Mesenchymal stem cell (in vitro differentiated cells and primary cell): ENCODE results near the gene RBM26.
A peak's percentile ranks its signal among the peaks of the same experiment; 100 is the strongest.

Experiments
- DNase-seq: peaks from one replicate; pipeline ENCODE4 v3.0.0-alpha.2; 2013
- H2AFZ ChIP-seq: one replicate; pipeline ENCODE4 v1.6.1; 2013; ENCODE audit warnings: low read depth, mild to moderate bottlenecking, control low read depth, inconsistent platforms, low read length, moderate library complexity
- H2AK5ac ChIP-seq: 2 replicates; pipeline ENCODE4 v1.6.1; 2013; ENCODE audit warnings: low read length, moderate library complexity, mild to moderate bottlenecking, inconsistent platforms; ENCODE audit not compliant: severe bottlenecking
- H2BK120ac ChIP-seq: one replicate; pipeline ENCODE4 v1.6.1; 2013; ENCODE audit warnings: low read depth, mild to moderate bottlenecking, inconsistent platforms, low read length, moderate library complexity
- H2BK12ac ChIP-seq, 2 experiments: one replicate each; pipeline ENCODE4 v1.6.1; 2013; ENCODE audit warnings: inconsistent platforms in 2 of 2, low read length in 2 of 2, mild to moderate bottlenecking in 2 of 2, moderate library complexity in 2 of 2, control low read depth in 1 of 2
- H2BK15ac ChIP-seq: one replicate; pipeline ENCODE4 v1.6.1; 2013; ENCODE audit warnings: mild to moderate bottlenecking, low read depth, inconsistent platforms; ENCODE audit not compliant: poor library complexity, severe bottlenecking
- H2BK5ac ChIP-seq: 2 replicates; pipeline ENCODE4 v1.6.1; 2013; ENCODE audit warnings: low read depth, mild to moderate bottlenecking, low read length, control low read depth, inconsistent platforms; ENCODE audit not compliant: poor library complexity, severe bottlenecking
- H3K14ac ChIP-seq, 2 experiments: one replicate each; pipeline ENCODE4 v1.6.1; 2013; ENCODE audit warnings: inconsistent platforms in 2 of 2, low read length in 2 of 2, control low read depth in 1 of 2, mild to moderate bottlenecking in 1 of 2, moderate library complexity in 1 of 2
- H3K18ac ChIP-seq, 2 experiments: one replicate each; pipeline ENCODE4 v1.6.1; 2013; ENCODE audit warnings: inconsistent platforms in 2 of 2, low read length in 2 of 2, control low read depth in 1 of 2, low read depth in 1 of 2, mild to moderate bottlenecking in 1 of 2
- H3K23ac ChIP-seq, 2 experiments: one replicate each; pipeline ENCODE4 v1.6.1; 2013; ENCODE audit warnings: inconsistent platforms in 2 of 2, low read length in 2 of 2, mild to moderate bottlenecking in 2 of 2, moderate library complexity in 2 of 2, control low read depth in 1 of 2
- H3K27ac ChIP-seq: 2 replicates; pipeline ENCODE4 v1.5.1; 2013; ENCODE audit warnings: mild to moderate bottlenecking, moderate library complexity, low read length, control low read depth, inconsistent platforms; ENCODE audit not compliant: poor library complexity, severe bottlenecking
- H3K27me3 ChIP-seq, 2 experiments: 2 replicates each; pipeline versions ENCODE4 v1.6.1 to v1.7.0; 2013; ENCODE audit warnings: low read length in 2 of 2, mild to moderate bottlenecking in 2 of 2, moderate library complexity in 2 of 2, control low read depth in 1 of 2, inconsistent platforms in 1 of 2; ENCODE audit not compliant: control insufficient read depth in 1 of 2, insufficient read depth in 1 of 2
- H3K36me3 ChIP-seq, 2 experiments: 2 replicates each; pipeline versions ENCODE4 v1.6.1 to v1.7.0; 2013; ENCODE audit warnings: low read length in 2 of 2, control low read depth in 1 of 2, inconsistent platforms in 1 of 2, low read depth in 1 of 2, mild to moderate bottlenecking in 1 of 2; ENCODE audit not compliant: insufficient read depth in 2 of 2, control insufficient read depth in 1 of 2
- H3K4ac ChIP-seq, 2 experiments: one replicate each; pipeline ENCODE4 v1.6.1; 2013; ENCODE audit warnings: inconsistent platforms in 2 of 2, low read length in 2 of 2, mild to moderate bottlenecking in 2 of 2, moderate library complexity in 2 of 2, control low read depth in 1 of 2, low read depth in 1 of 2
- H3K4me1 ChIP-seq: 2 replicates; pipeline ENCODE4 v1.6.1; 2013; ENCODE audit warnings: low read depth, low read length, control low read depth; ENCODE audit not compliant: control insufficient read depth, insufficient read depth
- H3K4me2 ChIP-seq: 2 replicates; pipeline ENCODE4 v1.6.1; 2013; ENCODE audit warnings: low read length, mild to moderate bottlenecking, inconsistent platforms; ENCODE audit not compliant: poor library complexity, severe bottlenecking
- H3K4me3 ChIP-seq, 2 experiments: 2 replicates each; pipeline versions ENCODE4 v1.5.1 to v1.7.0; 2013; ENCODE audit warnings: low read length in 2 of 2, mild to moderate bottlenecking in 2 of 2, control low read depth in 1 of 2, low read depth in 1 of 2; ENCODE audit not compliant: insufficient read depth in 1 of 2
- H3K79me1 ChIP-seq: replicated peaks from 2 replicates; pipeline ENCODE4 v1.6.1; 2013; ENCODE audit warnings: mild to moderate bottlenecking, control low read depth, low read length, inconsistent platforms; ENCODE audit not compliant: poor library complexity, severe bottlenecking
- H3K9ac ChIP-seq: 2 replicates; pipeline ENCODE4 v1.7.0; 2013; ENCODE audit warnings: mild to moderate bottlenecking, low read length, moderate library complexity
- H3K9me3 ChIP-seq: 2 replicates; pipeline ENCODE4 v1.7.0; 2013; ENCODE audit warnings: mild to moderate bottlenecking, low read length; ENCODE audit not compliant: control insufficient read depth
- H4K8ac ChIP-seq: one replicate; pipeline ENCODE4 v1.6.1; 2013; ENCODE audit warnings: inconsistent platforms, mild to moderate bottlenecking, low read length, moderate library complexity
- H4K91ac ChIP-seq: one replicate; pipeline ENCODE4 v1.6.1; 2013; ENCODE audit warnings: mild to moderate bottlenecking, low read length, inconsistent platforms
- whole genome bisulfite sequencing: methylation state at CpG from one replicate; pipeline ENCODE4 v1.1.7; 2013; ENCODE audit warnings: mixed read lengths; 5-methylcytosine and 5-hydroxymethylcytosine counted together

RBM26 gene

DNA sequence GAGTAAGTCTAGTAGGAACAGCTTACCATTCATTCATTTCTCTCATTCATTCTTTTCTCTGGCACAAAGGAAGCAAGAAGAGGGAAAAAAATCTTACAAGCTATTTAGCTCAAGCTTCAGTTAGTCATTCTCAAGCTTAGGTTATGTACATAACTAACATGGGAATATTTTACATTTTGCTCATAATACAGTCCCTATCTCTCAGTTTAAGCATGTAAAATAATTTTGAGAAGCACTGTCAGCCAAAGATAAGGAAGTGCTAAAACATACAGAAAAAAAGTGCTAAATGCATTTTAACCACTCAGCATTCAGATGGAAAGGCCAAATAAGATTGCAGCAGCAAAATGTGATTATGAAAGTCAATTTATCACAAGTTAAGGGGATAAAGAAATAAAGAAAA is 7.9 kb downstream of the RBM26 start:
- Histone ChIP-seq H2AFZ (no peak overlapping the region), H3K18ac (no peak overlapping the region)

DNA sequence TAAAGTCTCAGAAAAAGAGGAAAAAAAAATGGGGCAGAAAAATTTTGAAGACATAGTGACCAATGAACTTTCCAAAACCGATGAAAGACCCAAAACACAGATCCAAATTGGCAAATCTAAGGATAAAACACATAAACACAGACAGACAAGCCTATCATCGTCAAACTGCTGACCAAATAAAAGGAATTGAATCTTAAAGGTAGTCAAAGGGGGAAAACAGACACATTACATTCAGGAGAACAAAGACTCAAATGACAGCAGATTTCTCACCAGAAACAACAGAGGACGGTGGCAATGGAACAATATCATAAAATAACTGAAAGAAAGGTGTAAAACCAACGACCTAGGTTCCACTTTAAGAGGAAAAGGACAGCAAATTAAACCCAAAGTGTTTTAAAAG is 10.2 kb downstream of the RBM26 start:
- H2AFZ ChIP-seq = no peak overlapping the region
- H2BK15ac ChIP-seq = no peak overlapping the region
- peaks cover 34% of the 10 kb centered on the region for H3K9me3 ChIP-seq
- H3K79me1 ChIP-seq = peaks cover 7% of the 10 kb centered on the region
- no peak overlapping the region for H3K4ac ChIP-seq
- H2AK5ac ChIP-seq = no peak overlapping the region
- no peak overlapping the region for H2BK12ac ChIP-seq
- H3K27ac ChIP-seq = no peak overlapping the region
- H3K14ac ChIP-seq = no peak overlapping the region
- no peak overlapping the region for H4K91ac ChIP-seq
- no peak overlapping the region for H2BK5ac ChIP-seq
- WGBS = no CpG with 5 or more reads among the region's 4 CpGs
- H3K27me3 ChIP-seq = no peaks in the 10 kb centered on the region
- H3K23ac ChIP-seq = no peak overlapping the region
- H3K9ac ChIP-seq = no peak overlapping the region
- peaks cover 14 to 69% of the 10 kb centered on the region in 2 experiments for H3K36me3 ChIP-seq
- H4K8ac ChIP-seq = no peak overlapping the region
- H3K4me3 ChIP-seq = no peak overlapping the region
- no peak overlapping the region for H2BK120ac ChIP-seq
- no peak for DNase-seq
- H3K18ac ChIP-seq = no peak overlapping the region
- peaks cover 2% of the 10 kb centered on the region for H3K4me1 ChIP-seq
- H3K4me2 ChIP-seq = no peak overlapping the region

More for the DNA sequence above, 7.9 kb downstream of the RBM26 start:
- Histone ChIP-seq H4K8ac (no peak overlapping the region), H3K36me3 (peaks cover 11 to 65% of the 10 kb centered on the region in 2 experiments), H3K27ac (no peak overlapping the region), H4K91ac (no peak overlapping the region), H3K9ac (no peak overlapping the region), H3K27me3 (no peaks in the 10 kb centered on the region), H3K9me3 (peaks cover 34% of the 10 kb centered on the region), H3K14ac (no peak overlapping the region), H2BK5ac (no peak overlapping the region), H3K4me1 (peaks cover 2% of the 10 kb centered on the region), H3K79me1 (peaks cover 7% of the 10 kb centered on the region), H2AK5ac (no peak overlapping the region), H2BK15ac (no peak overlapping the region), H3K4me3 (no peak overlapping the region), H3K23ac (no peak overlapping the region), H2BK12ac (no peak overlapping the region), H3K4me2 (no peak overlapping the region), H2BK120ac (no peak overlapping the region), H3K4ac (no peak overlapping the region)
- DNase-seq = no peak

DNA sequence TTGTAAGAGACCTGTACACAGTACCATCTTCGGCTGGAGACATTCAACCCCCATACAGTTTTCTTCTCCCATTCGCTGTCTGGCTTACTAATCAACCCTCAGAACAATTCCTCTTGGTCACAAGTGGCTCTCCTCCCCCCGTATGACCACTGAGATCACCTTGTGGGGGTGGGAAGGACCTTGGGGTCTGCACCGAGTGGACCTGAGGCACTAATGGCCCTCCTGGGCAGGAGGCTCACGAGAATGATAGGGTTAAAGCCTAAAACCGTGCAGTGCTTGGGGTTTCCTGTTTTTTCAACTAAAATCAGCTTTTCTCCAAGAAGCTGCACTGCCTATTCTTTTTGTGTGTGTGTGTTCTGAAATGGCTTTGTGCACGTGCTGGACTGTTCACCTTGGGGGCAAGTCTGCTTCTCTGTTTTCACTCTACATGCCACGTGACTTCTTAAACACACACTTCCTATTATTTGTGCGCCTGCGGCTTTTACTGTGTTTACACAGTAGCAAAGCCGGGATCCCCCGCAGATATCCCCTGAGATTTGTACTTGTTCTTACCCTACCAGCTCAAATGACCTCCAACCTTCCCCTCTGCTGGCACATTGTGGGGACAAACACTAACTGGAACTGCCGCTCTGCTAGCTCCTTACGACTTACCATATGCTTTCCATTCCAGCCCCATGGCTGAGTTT is 12.3 kb downstream of the RBM26 start:
- no peak overlapping the region for H2AK5ac ChIP-seq
- H3K4me3 ChIP-seq = no peak overlapping the region
- peaks cover 2% of the 10 kb centered on the region for H3K4me1 ChIP-seq
- no peak overlapping the region for H3K4me2 ChIP-seq
- no peak overlapping the region for H3K23ac ChIP-seq
- no peak overlapping the region for H3K18ac ChIP-seq
- H3K9ac ChIP-seq = no peak overlapping the region
- no peak overlapping the region for H3K14ac ChIP-seq
- H3K36me3 ChIP-seq = peaks cover 14 to 53% of the 10 kb centered on the region in 2 experiments
- no peak for DNase-seq
- 81% methylated on average over 14 of the region's 14 CpGs for WGBS
- no peak overlapping the region for H2BK12ac ChIP-seq
- no peak overlapping the region for H4K8ac ChIP-seq
- H4K91ac ChIP-seq = no peak overlapping the region
- H2BK120ac ChIP-seq = no peak overlapping the region
- no peak overlapping the region for H2BK5ac ChIP-seq
- peaks cover 7% of the 10 kb centered on the region for H3K79me1 ChIP-seq
- H2BK15ac ChIP-seq = peak overlapping the region; percentile 52
- no peak overlapping the region for H3K4ac ChIP-seq
- H3K9me3 ChIP-seq = peaks cover 34% of the 10 kb centered on the region
- no peak overlapping the region for H3K27ac ChIP-seq
- H3K27me3 ChIP-seq = no peaks in the 10 kb centered on the region
- no peak overlapping the region for H2AFZ ChIP-seq

DNA sequence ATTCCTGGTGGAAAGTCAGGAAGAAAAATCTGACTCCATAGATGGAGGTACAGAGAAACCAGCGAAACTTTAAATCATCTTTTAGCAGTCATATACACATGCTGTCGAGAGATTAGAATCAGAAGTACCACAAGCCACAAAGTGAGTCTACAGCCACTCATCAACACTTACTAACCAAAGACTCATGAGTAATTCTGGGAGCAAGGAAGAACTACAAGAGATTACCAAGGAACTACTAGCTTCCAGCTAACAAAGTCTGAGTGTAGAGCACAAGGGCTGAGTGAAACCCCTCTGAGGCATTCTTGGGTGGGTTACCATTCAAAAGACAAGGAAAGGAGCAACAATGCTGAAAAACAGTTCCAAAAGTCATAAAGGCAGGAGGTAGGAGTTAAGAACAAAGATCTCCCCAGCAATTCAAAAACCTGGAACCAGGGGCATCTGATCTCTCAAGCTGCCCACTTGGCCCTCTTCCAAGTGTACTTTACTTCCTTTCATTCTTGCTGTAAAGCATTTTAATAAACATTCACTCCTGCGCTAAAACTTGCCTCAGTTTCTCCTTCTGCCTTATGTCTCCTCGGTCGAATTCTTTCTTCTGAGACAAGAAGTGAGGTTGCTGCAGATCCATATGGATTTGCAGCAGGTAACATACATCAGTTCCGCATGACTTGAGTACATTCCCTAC is 13.0 kb downstream of the RBM26 start:
- no peak overlapping the region for H4K91ac ChIP-seq
- H3K4me2 ChIP-seq = no peak overlapping the region
- H2BK15ac ChIP-seq = no peak overlapping the region
- H3K27ac ChIP-seq = no peak overlapping the region
- no peak overlapping the region for H3K23ac ChIP-seq
- no peak overlapping the region for H4K8ac ChIP-seq
- H3K4me3 ChIP-seq = no peak overlapping the region
- H2BK5ac ChIP-seq = no peak overlapping the region
- no peak overlapping the region for H3K9ac ChIP-seq
- H3K4ac ChIP-seq = no peak overlapping the region
- peaks cover 34% of the 10 kb centered on the region for H3K9me3 ChIP-seq
- H2BK120ac ChIP-seq = no peak overlapping the region
- WGBS = 72% methylated on average over 6 of the region's 6 CpGs
- H3K18ac ChIP-seq = peak overlapping the region in 1 of 2 experiments; percentile 2
- H2AK5ac ChIP-seq = no peak overlapping the region
- H3K4me1 ChIP-seq = peaks cover 2% of the 10 kb centered on the region
- H3K14ac ChIP-seq = no peak overlapping the region
- H3K36me3 ChIP-seq = peaks cover 14 to 48% of the 10 kb centered on the region in 2 experiments
- no peaks in the 10 kb centered on the region for H3K27me3 ChIP-seq
- H2BK12ac ChIP-seq = no peak overlapping the region
- H2AFZ ChIP-seq = no peak overlapping the region
- H3K79me1 ChIP-seq = peaks cover 7% of the 10 kb centered on the region
- peak; percentile 70 for DNase-seq
